GM23338 (cell line): ENCODE results near the gene VWA3B. TPM values are rescaled to one million over a fixed set of nuclear protein-coding genes. Genes with fewer than 3 reads are reported as not detected.
"Not testable (repeated sequence)": the region's sequence is repeated elsewhere in the genome, so short reads cannot be mapped to it uniquely, and the experiment has no call there.

ENCODE experiments used
- ATAC-seq: fragments of 200-7000 bp; cut with Tn5 transposase; 3 replicates; pipeline ENCODE4 v1.9.1; 2020
- DNase-seq: peaks from one replicate; pipeline ENCODE4 v3.0.0-alpha.2; 2015; ENCODE audit warnings: low spot score
- H2AFZ ChIP-seq: fragments of 200-600 bp; sonication (generic); 2 replicates; pipeline ENCODE4 v1.8.0; 2016; ENCODE audit warnings: antibody characterized with exemption, mild to moderate bottlenecking, moderate library complexity
- H3F3A ChIP-seq: fragments of 200-600 bp; sonication (generic); replicated peaks from 2 replicates; pipeline ENCODE4 v1.8.0; 2017; ENCODE audit warnings: antibody characterized with exemption, mixed run types, low read depth
- H3K27ac ChIP-seq: fragments of 200-600 bp; sonication (generic); 2 replicates; pipeline ENCODE4 v1.6.1; 2016; ENCODE audit warnings: low read depth
- H3K27me3 ChIP-seq: fragments of 200-600 bp; sonication (generic); 2 replicates; pipeline ENCODE4 v1.8.0; 2016; ENCODE audit warnings: mild to moderate bottlenecking, mixed run types, moderate library complexity; ENCODE audit not compliant: insufficient read depth
- H3K36me3 ChIP-seq: fragments of 200-600 bp; sonication (generic); 2 replicates; pipeline ENCODE4 v1.8.0; 2016; ENCODE audit warnings: mild to moderate bottlenecking; ENCODE audit not compliant: insufficient read depth
- H3K4me1 ChIP-seq: fragments of 200-600 bp; sonication (generic); 2 replicates; pipeline ENCODE4 v1.8.0; 2016; ENCODE audit warnings: mild to moderate bottlenecking, moderate library complexity; ENCODE audit not compliant: insufficient read depth
- H3K4me2 ChIP-seq: fragments of 200-600 bp; sonication (generic); 2 replicates; pipeline ENCODE4 v1.7.1; 2017; ENCODE audit warnings: mixed run types
- H3K4me3 ChIP-seq: fragments of 200-600 bp; sonication (generic); 2 replicates; pipeline ENCODE4 v1.6.1; 2016; ENCODE audit warnings: mixed run types
- H3K79me2 ChIP-seq: fragments of 200-600 bp; sonication (generic); replicated peaks from 2 replicates; pipeline ENCODE4 v1.8.0; 2017; ENCODE audit warnings: mild to moderate bottlenecking; ENCODE audit not compliant: insufficient read depth
- H3K9me2 ChIP-seq: fragments of 200-600 bp; sonication (generic); 2 replicates; pipeline ENCODE4 v1.8.0; 2017; ENCODE audit not compliant: insufficient read depth
- H4K20me1 ChIP-seq: fragments of 200-600 bp; sonication (generic); replicated peaks from 2 replicates; pipeline ENCODE4 v1.8.0; 2017; ENCODE audit warnings: mild to moderate bottlenecking; ENCODE audit not compliant: insufficient read depth
- H3K27ac Mint-ChIP-seq: 2 replicates; pipeline ENCODE4 v1.8.0; 2020; ENCODE audit warnings: inconsistent platforms, mild to moderate bottlenecking, moderate library complexity, mixed read lengths
- H3K27me3 Mint-ChIP-seq: 3 replicates; pipeline ENCODE4 v1.8.0; 2022; ENCODE audit warnings: low read depth, mild to moderate bottlenecking, moderate library complexity, mixed read lengths, inconsistent platforms; ENCODE audit not compliant: insufficient read depth, poor library complexity
- H3K36me3 Mint-ChIP-seq: 3 replicates; pipeline ENCODE4 v1.8.0; 2021; ENCODE audit warnings: low read depth, mild to moderate bottlenecking, inconsistent platforms, moderate library complexity, mixed read lengths
- H3K4me1 Mint-ChIP-seq: 3 replicates; pipeline ENCODE4 v1.8.0; 2020; ENCODE audit warnings: mild to moderate bottlenecking, inconsistent platforms, mixed read lengths
- H3K4me3 Mint-ChIP-seq: 3 replicates; pipeline ENCODE4 v1.8.0; 2021; ENCODE audit warnings: moderate library complexity, mild to moderate bottlenecking, inconsistent platforms, mixed read lengths
- H3K9me3 Mint-ChIP-seq: 3 replicates; pipeline ENCODE4 v1.8.0; 2020; ENCODE audit warnings: moderate library complexity, mild to moderate bottlenecking, inconsistent platforms, mixed read lengths
- EZH2phosphoT487 ChIP-seq: fragments of 200-600 bp; sonication (generic); IDR thresholded peaks from one replicate; pipeline ENCODE4 v1.8.1; 2018; ENCODE audit warnings: antibody characterized with exemption; ENCODE audit not compliant: unreplicated experiment
- JUNB ChIP-seq: IDR thresholded peaks from one replicate; pipeline ENCODE4 v1.6.1; 2016; ENCODE audit warnings: antibody characterized with exemption; ENCODE audit not compliant: unreplicated experiment
- NANOG ChIP-seq: IDR thresholded peaks from 2 replicates; pipeline ENCODE4 v1.6.1; 2016; ENCODE audit warnings: antibody characterized with exemption, borderline replicate concordance
- STAT1 ChIP-seq: IDR thresholded peaks from one replicate; pipeline ENCODE4 v1.6.1; 2016; ENCODE audit warnings: antibody characterized with exemption; ENCODE audit not compliant: unreplicated experiment
- polyA plus RNA-seq: library from polyadenylated mRNA; unstranded; fragments of >200 nt; fragmentation: Nextera tagmentation; extraction: Ambion mirVana; gene quantifications from 2 replicates; pipeline ENCODE4 v1.2.1, GENCODE V29; 2016
- total RNA-seq: library from RNA; depleted of rRNA; stranded (reverse); fragments of >200 nt; shearing (Covaris generic); gene quantifications from 2 replicates; pipeline ENCODE4 v1.2.3, GENCODE V29; 2014
- TF ChIP-seq, protein P1 (sequence below): fragments of 250-450 bp; sonication (Bioruptor Pico); IDR thresholded peaks from 2 replicates; pipeline ENCODE4 v1.5.0; 2020; ENCODE audit warnings: mild to moderate bottlenecking, moderate library complexity
- TF ChIP-seq, protein P2 (sequence below): IDR thresholded peaks from one replicate; pipeline ENCODE4 v1.6.1; 2018; ENCODE audit warnings: antibody characterized with exemption; ENCODE audit not compliant: unreplicated experiment

Gene VWA3B
- total and polyA plus RNA-seq, 2 experiments from 2014 or later: not detected

DNA sequence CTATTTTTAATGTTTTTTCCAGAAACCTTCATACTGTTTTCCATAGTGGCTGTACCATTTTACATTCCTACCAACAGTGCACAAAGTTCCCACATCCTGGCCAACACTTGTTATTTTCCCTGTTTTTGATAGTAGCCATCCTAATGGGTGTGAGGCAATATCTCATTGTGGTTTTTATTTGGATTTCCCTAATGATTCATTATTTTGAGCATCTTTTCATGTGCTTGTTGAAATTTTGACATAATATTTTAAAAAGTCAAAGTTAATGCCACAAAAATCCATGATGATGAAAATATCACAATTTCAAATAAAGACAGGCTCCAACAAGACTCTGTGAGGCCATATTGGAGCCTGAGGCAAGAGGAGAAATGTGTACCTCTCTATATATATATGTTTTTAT lies 50.2 kb downstream of the VWA3B start (continued):
- TF ChIP-seq, protein P1, sequence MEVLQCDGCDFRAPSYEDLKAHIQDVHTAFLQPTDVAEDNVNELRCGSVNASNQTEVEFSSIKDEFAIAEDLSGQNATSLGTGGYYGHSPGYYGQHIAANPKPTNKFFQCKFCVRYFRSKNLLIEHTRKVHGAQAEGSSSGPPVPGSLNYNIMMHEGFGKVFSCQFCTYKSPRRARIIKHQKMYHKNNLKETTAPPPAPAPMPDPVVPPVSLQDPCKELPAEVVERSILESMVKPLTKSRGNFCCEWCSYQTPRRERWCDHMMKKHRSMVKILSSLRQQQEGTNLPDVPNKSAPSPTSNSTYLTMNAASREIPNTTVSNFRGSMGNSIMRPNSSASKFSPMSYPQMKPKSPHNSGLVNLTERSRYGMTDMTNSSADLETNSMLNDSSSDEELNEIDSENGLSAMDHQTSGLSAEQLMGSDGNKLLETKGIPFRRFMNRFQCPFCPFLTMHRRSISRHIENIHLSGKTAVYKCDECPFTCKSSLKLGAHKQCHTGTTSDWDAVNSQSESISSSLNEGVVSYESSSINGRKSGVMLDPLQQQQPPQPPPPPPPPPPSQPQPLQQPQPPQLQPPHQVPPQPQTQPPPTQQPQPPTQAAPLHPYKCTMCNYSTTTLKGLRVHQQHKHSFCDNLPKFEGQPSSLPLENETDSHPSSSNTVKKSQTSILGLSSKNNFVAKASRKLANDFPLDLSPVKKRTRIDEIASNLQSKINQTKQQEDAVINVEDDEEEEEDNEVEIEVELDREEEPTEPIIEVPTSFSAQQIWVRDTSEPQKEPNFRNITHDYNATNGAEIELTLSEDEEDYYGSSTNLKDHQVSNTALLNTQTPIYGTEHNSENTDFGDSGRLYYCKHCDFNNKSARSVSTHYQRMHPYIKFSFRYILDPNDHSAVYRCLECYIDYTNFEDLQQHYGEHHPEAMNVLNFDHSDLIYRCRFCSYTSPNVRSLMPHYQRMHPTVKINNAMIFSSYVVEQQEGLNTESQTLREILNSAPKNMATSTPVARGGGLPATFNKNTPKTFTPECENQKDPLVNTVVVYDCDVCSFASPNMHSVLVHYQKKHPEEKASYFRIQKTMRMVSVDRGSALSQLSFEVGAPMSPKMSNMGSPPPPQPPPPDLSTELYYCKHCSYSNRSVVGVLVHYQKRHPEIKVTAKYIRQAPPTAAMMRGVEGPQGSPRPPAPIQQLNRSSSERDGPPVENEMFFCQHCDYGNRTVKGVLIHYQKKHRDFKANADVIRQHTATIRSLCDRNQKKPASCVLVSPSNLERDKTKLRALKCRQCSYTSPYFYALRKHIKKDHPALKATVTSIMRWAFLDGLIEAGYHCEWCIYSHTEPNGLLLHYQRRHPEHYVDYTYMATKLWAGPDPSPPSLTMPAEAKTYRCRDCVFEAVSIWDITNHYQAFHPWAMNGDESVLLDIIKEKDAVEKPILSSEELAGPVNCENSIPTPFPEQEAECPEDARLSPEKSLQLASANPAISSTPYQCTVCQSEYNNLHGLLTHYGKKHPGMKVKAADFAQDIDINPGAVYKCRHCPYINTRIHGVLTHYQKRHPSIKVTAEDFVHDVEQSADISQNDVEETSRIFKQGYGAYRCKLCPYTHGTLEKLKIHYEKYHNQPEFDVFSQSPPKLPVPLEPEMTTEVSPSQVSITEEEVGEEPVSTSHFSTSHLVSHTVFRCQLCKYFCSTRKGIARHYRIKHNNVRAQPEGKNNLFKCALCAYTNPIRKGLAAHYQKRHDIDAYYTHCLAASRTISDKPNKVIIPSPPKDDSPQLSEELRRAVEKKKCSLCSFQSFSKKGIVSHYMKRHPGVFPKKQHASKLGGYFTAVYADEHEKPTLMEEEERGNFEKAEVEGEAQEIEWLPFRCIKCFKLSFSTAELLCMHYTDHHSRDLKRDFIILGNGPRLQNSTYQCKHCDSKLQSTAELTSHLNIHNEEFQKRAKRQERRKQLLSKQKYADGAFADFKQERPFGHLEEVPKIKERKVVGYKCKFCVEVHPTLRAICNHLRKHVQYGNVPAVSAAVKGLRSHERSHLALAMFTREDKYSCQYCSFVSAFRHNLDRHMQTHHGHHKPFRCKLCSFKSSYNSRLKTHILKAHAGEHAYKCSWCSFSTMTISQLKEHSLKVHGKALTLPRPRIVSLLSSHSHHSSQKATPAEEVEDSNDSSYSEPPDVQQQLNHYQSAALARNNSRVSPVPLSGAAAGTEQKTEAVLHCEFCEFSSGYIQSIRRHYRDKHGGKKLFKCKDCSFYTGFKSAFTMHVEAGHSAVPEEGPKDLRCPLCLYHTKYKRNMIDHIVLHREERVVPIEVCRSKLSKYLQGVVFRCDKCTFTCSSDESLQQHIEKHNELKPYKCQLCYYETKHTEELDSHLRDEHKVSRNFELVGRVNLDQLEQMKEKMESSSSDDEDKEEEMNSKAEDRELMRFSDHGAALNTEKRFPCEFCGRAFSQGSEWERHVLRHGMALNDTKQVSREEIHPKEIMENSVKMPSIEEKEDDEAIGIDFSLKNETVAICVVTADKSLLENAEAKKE (CRISPR knock-in tag): no peak
- TF ChIP-seq, protein P2, sequence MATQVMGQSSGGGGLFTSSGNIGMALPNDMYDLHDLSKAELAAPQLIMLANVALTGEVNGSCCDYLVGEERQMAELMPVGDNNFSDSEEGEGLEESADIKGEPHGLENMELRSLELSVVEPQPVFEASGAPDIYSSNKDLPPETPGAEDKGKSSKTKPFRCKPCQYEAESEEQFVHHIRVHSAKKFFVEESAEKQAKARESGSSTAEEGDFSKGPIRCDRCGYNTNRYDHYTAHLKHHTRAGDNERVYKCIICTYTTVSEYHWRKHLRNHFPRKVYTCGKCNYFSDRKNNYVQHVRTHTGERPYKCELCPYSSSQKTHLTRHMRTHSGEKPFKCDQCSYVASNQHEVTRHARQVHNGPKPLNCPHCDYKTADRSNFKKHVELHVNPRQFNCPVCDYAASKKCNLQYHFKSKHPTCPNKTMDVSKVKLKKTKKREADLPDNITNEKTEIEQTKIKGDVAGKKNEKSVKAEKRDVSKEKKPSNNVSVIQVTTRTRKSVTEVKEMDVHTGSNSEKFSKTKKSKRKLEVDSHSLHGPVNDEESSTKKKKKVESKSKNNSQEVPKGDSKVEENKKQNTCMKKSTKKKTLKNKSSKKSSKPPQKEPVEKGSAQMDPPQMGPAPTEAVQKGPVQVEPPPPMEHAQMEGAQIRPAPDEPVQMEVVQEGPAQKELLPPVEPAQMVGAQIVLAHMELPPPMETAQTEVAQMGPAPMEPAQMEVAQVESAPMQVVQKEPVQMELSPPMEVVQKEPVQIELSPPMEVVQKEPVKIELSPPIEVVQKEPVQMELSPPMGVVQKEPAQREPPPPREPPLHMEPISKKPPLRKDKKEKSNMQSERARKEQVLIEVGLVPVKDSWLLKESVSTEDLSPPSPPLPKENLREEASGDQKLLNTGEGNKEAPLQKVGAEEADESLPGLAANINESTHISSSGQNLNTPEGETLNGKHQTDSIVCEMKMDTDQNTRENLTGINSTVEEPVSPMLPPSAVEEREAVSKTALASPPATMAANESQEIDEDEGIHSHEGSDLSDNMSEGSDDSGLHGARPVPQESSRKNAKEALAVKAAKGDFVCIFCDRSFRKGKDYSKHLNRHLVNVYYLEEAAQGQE: no peak
- TF ChIP-seq NANOG (no peak), JUNB (no peak), STAT1 (no peak), EZH2phosphoT487 (no peak)

DNA sequence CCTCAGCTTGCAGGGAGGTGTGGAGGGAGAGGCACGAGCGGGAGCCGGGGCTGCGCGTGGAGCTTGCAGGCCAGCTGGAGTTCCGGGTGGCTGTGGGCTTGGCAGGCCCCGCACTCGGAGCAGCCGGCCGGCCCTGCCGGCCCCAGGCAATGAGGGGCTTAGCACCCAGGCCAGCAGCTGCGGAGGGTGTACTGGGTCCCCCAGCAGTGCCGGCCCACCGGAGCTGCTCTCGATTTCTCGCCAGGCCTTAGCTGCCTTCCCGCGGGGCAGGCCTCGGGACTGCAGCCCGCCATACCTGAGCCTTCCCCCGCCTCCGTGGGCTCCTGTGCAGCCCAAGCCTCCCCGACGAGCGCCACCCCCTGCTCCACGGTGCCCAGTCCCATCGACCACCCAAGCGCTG lies 52.0 kb downstream of the VWA3B start:
- H4K20me1 ChIP-seq, H3K27ac Mint-ChIP-seq, H3K27me3 Mint-ChIP-seq, H2AFZ ChIP-seq, H3K4me3 ChIP-seq, H3K4me1 ChIP-seq, H3K27me3 ChIP-seq, H3K4me1 Mint-ChIP-seq, H3K36me3 Mint-ChIP-seq, H3K9me2 ChIP-seq, H3F3A ChIP-seq, ATAC-seq, H3K79me2 ChIP-seq, DNase-seq, H3K4me2 ChIP-seq, H3K36me3 ChIP-seq, H3K27ac ChIP-seq, H3K4me3 Mint-ChIP-seq: not testable (repeated sequence)
- H3K9me3 Mint-ChIP-seq: peaks cover 16% of the 10 kb centered on the region
